ENCODE data around the gene PRR23A. TPM values are rescaled to one million over a fixed set of nuclear protein-coding genes. Genes with fewer than 3 reads are reported as not detected.
A peak's percentile ranks its signal among the peaks of the same experiment; 100 is the strongest.

Gene PRR23A
- total RNA-seq, 6 experiments from 2014 or later = not detected

DNA sequence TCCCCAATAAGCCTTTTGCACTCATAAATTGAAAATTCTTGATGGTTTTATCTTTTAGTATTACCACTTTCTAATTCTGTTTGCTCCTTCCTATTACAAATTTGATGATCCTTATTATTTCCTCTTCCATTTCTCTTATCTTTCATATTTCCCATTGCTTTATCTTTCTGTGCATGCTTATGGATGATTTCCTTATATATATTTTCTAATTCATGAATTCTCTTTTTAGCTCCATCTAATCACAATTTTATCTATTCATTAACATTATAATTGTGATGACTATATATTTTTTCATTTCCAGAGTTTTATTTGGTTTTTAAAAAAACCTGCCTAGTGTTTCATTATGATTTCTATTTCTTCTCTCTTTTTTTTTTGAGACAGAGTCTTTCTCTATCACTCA lies 41.1 kb downstream of the PRR23A start:
- Mint-ChIP-seq H3K36me3 (ENCODE audit: low read depth) (no peaks in the 10 kb centered on the region), H3K4me1 (ENCODE audit: low read depth) (no peaks in the 10 kb centered on the region; the same call in 1 of the 2 replicates), H3K4me3 (no peak overlapping the region), H3K27me3 (ENCODE audit: insufficient read depth) (peaks cover 19% of the 10 kb centered on the region), H3K9me3 (peaks cover 14% of the 10 kb centered on the region; the same call in 1 of the 2 replicates), H3K27ac (no peak overlapping the region)
- DNase-seq = no peak
- TF ChIP-seq, protein P1, sequence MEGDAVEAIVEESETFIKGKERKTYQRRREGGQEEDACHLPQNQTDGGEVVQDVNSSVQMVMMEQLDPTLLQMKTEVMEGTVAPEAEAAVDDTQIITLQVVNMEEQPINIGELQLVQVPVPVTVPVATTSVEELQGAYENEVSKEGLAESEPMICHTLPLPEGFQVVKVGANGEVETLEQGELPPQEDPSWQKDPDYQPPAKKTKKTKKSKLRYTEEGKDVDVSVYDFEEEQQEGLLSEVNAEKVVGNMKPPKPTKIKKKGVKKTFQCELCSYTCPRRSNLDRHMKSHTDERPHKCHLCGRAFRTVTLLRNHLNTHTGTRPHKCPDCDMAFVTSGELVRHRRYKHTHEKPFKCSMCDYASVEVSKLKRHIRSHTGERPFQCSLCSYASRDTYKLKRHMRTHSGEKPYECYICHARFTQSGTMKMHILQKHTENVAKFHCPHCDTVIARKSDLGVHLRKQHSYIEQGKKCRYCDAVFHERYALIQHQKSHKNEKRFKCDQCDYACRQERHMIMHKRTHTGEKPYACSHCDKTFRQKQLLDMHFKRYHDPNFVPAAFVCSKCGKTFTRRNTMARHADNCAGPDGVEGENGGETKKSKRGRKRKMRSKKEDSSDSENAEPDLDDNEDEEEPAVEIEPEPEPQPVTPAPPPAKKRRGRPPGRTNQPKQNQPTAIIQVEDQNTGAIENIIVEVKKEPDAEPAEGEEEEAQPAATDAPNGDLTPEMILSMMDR (IDR thresholded peaks at IDR 0.05) = no peak

DNA sequence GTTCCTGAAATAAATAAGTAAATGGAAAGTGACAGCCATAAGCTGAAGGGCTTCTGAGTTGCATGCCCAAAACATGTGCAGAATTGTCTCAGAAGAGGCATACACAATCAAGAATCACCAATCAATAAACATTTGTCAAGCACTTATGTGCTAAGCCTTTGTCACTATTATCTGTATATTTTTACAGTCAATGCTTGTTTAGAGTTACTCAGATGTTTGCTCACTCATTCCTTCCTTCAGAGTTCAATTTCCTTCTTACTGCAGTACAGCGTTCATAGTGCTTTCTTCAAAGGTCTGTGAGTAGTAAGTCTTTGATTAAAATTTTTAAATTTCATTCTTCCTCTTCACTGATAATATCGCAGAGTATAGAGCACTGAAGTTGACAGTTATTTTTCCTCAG lies 41.8 kb downstream of the PRR23A start:
- no peak overlapping the region for H3K4me3 Mint-ChIP-seq
- TF ChIP-seq, protein P1 (IDR thresholded peaks at IDR 0.05) = no peak
- H3K27me3 Mint-ChIP-seq (ENCODE audit: insufficient read depth) = peaks cover 15% of the 10 kb centered on the region
- H3K36me3 Mint-ChIP-seq (ENCODE audit: low read depth) = no peaks in the 10 kb centered on the region
- H3K27ac Mint-ChIP-seq = no peak overlapping the region
- H3K9me3 Mint-ChIP-seq = peaks cover 14% of the 10 kb centered on the region; the same call in 1 of the 2 replicates
- no peak for DNase-seq
- H3K4me1 Mint-ChIP-seq (ENCODE audit: low read depth) = no peaks in the 10 kb centered on the region; the same call in 1 of the 2 replicates

DNA sequence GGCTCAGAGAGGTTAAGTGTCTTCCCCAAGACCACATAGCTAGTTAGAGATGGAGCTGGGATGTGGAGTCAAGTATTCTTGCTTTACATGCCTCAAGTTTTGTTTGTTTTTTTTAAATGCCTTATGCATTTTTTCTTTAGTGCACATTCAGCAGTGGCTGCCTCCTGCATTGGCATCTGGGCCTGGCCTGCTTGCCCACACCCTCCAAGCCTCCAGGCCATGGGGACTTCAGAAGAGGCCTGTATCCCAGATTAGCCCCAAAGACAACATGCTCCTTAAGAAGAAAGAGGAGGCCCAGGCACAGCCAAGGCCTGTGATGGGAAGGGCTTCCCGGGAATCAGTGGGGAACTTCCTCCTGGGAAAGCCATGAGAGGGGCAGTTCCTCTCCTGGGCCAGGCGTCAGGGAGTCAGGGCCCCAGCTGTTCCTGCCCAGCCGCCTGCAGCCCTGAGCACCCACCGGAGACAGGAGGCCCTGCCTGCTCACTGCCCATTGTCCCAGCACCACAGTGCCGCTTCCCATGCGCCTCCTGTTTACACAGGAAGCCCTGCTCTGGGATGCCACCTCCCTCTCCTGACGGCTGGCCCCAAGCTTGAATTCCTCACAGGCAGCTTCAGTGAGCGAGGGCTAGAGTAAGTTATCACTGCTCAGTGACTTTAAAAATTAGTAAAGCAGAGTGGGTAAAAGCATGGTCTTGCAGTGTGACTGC lies 43.1 kb downstream of the PRR23A start:
- H3K4me1 Mint-ChIP-seq (ENCODE audit: low read depth) = no peaks in the 10 kb centered on the region; the same call in 1 of the 2 replicates
- no peak overlapping the region for H3K4me3 Mint-ChIP-seq
- TF ChIP-seq, protein P1 (IDR thresholded peaks at IDR 0.05) = no peak
- H3K27me3 Mint-ChIP-seq (ENCODE audit: insufficient read depth) = peaks cover 23% of the 10 kb centered on the region
- no peaks in the 10 kb centered on the region for H3K36me3 Mint-ChIP-seq (ENCODE audit: low read depth)
- H3K27ac Mint-ChIP-seq = no peak overlapping the region
- H3K9me3 Mint-ChIP-seq = peaks cover 14% of the 10 kb centered on the region; the same call in 1 of the 2 replicates
- DNase-seq = no peak

DNA sequence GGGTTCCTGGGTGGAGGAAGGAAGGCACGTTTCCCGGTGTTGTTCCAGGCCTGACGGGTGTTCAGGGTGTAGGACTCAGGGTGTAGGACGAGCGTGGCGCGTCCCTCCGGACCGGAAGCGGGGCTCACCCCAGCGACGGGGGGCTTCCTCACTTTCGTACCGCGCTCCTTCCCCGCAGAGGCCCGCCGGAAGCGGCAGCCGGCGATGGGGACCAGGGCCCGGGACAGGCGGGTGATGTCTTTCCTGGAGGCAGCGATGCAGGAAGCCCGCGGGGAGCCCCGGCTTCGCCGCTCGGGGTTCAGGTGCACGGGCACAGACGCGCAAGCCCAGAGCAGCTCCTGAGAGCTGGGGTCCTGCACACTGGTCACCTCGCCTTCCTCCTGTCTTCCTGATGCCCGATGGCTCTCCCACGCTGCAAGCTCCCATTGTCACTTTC lies 45.6 kb downstream of the PRR23A start:
- H3K27me3 Mint-ChIP-seq (ENCODE audit: insufficient read depth) = peaks cover 22% of the 10 kb centered on the region
- TF ChIP-seq, protein P1 (IDR thresholded peaks at IDR 0.05) = no peak
- H3K36me3 Mint-ChIP-seq (ENCODE audit: low read depth) = no peaks in the 10 kb centered on the region
- peaks cover 8% of the 10 kb centered on the region; the same call in 1 of the 2 replicates for H3K9me3 Mint-ChIP-seq
- H3K27ac Mint-ChIP-seq = no peak overlapping the region
- DNase-seq = no peak
- H3K4me1 Mint-ChIP-seq (ENCODE audit: low read depth) = no peaks in the 10 kb centered on the region; the same call in 1 of the 2 replicates
- peak overlapping the region; percentile 18; the same call in 1 of the 2 replicates for H3K4me3 Mint-ChIP-seq

Other genes with a start within 250 kb of the PRR23A start
- gene PIK3CB, start 171.3 kb downstream of the PRR23A start, total RNA-seq (2021; fragmentation: NEBNext Ultra II Directional; extraction: Animal tissue kit (Norgen Biotek cat#: 25700)) = 10 to 100 TPM; 12.6 to 18.3 (median 15.8) TPM
- 1 to 10 TPM in 5 of 6 experiments, under 1 TPM in 1; 0.71 to 8.0 (median 7.0) TPM for gene FOXL2, start 59.1 kb downstream of the PRR23A start, total RNA-seq (2021; fragmentation: NEBNext Ultra II Directional; extraction: Animal tissue kit (Norgen Biotek cat#: 25700))
- 1 to 10 TPM in 4 of 6 experiments, under 1 TPM in 2; 0.45 to 5.8 (median 4.6) TPM for gene FOXL2NB, start 59.1 kb downstream of the PRR23A start, total RNA-seq (2021; fragmentation: NEBNext Ultra II Directional; extraction: Animal tissue kit (Norgen Biotek cat#: 25700))
- not detected for gene PRR23B, start 14.7 kb upstream of the PRR23A start, total RNA-seq (2021; fragmentation: NEBNext Ultra II Directional; extraction: Animal tissue kit (Norgen Biotek cat#: 25700))
- gene PRR23C, start 38.6 kb upstream of the PRR23A start, total RNA-seq (2021; fragmentation: NEBNext Ultra II Directional; extraction: Animal tissue kit (Norgen Biotek cat#: 25700)) = not detected